BLaER1 (cell line): ENCODE results near the gene C2CD4B.

Experiments
- H3K27ac ChIP-seq: shearing (Covaris generic); formaldehyde crosslinking; 2 replicates; pipeline ENCODE4 v1.8.1; 2022
- H3K27me3 ChIP-seq: shearing (Covaris generic); formaldehyde crosslinking; 2 replicates; pipeline ENCODE4 v1.8.1; 2022
- H3K36me3 ChIP-seq: shearing (Covaris generic); formaldehyde crosslinking; 2 replicates; pipeline ENCODE4 v1.8.1; 2022
- H3K4me1 ChIP-seq: shearing (Covaris generic); formaldehyde crosslinking; 2 replicates; pipeline ENCODE4 v1.8.1; 2022
- H3K4me2 ChIP-seq: shearing (Covaris generic); formaldehyde crosslinking; 2 replicates; pipeline ENCODE4 v1.8.1; 2022
- H3K4me3 ChIP-seq: shearing (Covaris generic); formaldehyde crosslinking; 2 replicates; pipeline ENCODE4 v1.8.1; 2022
- H3K9ac ChIP-seq: shearing (Covaris generic); formaldehyde crosslinking; 2 replicates; pipeline ENCODE4 v1.8.1; 2022
- H3K9me3 ChIP-seq: shearing (Covaris generic); formaldehyde crosslinking; 2 replicates; pipeline ENCODE4 v1.8.1; 2022
- H4K20me1 ChIP-seq: shearing (Covaris generic); formaldehyde crosslinking; 2 replicates; pipeline ENCODE4 v1.8.1; 2022
- Cebpa-rat ChIP-seq: shearing (Covaris generic); IDR thresholded peaks from 2 replicates; pipeline ENCODE4 v1.8.1; 2022

C2CD4B gene

GRCh38 chr15:62153228-62153627 is 11.9 kb downstream of the C2CD4B start:
- no peak for TF ChIP-seq Cebpa-rat
- Histone ChIP-seq H3K36me3 (no peaks in the 10 kb centered on the region), H3K27ac (no peak overlapping the region), H3K4me1 (peaks cover 5% of the 10 kb centered on the region; the same call in 1 of the 2 replicates), H3K27me3 (no peaks in the 10 kb centered on the region), H3K9me3 (peaks cover 8% of the 10 kb centered on the region), H3K4me3 (no peak overlapping the region), H3K9ac (no peak overlapping the region), H3K4me2 (no peak overlapping the region), H4K20me1 (no peaks in the 10 kb centered on the region)

- no peak overlapping the region for H3K4me2 ChIP-seq
- H3K36me3 ChIP-seq = no peaks in the 10 kb centered on the region
- no peak for TF ChIP-seq Cebpa-rat
- no peaks in the 10 kb centered on the region for H3K9me3 ChIP-seq
- no peak overlapping the region for H3K4me3 ChIP-seq
- H3K4me1 ChIP-seq = peaks cover 5% of the 10 kb centered on the region; the same call in 1 of the 2 replicates
- H4K20me1 ChIP-seq = no peaks in the 10 kb centered on the region
- H3K27ac ChIP-seq = no peak overlapping the region
- no peak overlapping the region for H3K9ac ChIP-seq
- no peaks in the 10 kb centered on the region for H3K27me3 ChIP-seq
Measured at GRCh38 chr15:62150445-62150844, 14.6 kb downstream of the C2CD4B start.

- H3K4me1 ChIP-seq = peaks cover 5% of the 10 kb centered on the region; the same call in 1 of the 2 replicates
- H3K9me3 ChIP-seq = no peaks in the 10 kb centered on the region
- H3K4me2 ChIP-seq = no peak overlapping the region
- no peaks in the 10 kb centered on the region for H3K36me3 ChIP-seq
- no peak for TF ChIP-seq Cebpa-rat
- no peak overlapping the region for H3K27ac ChIP-seq
- no peaks in the 10 kb centered on the region for H3K27me3 ChIP-seq
- H4K20me1 ChIP-seq = no peaks in the 10 kb centered on the region
- no peak overlapping the region for H3K9ac ChIP-seq
- H3K4me3 ChIP-seq = no peak overlapping the region
Measured at GRCh38 chr15:62149729-62150128, 15.4 kb downstream of the C2CD4B start.

- no peak for TF ChIP-seq Cebpa-rat
- Histone ChIP-seq H3K27ac (no peak overlapping the region), H3K4me1 (peaks cover 5% of the 10 kb centered on the region; the same call in 1 of the 2 replicates), H3K4me3 (no peak overlapping the region), H4K20me1 (no peaks in the 10 kb centered on the region), H3K27me3 (no peaks in the 10 kb centered on the region), H3K36me3 (no peaks in the 10 kb centered on the region), H3K4me2 (no peak overlapping the region), H3K9me3 (no peaks in the 10 kb centered on the region), H3K9ac (no peak overlapping the region)
Measured at GRCh38 chr15:62147551-62147950, 17.5 kb downstream of the C2CD4B start.

- Histone ChIP-seq H3K27me3 (no peaks in the 10 kb centered on the region), H3K4me2 (no peak overlapping the region), H3K9me3 (no peaks in the 10 kb centered on the region), H3K36me3 (no peaks in the 10 kb centered on the region), H3K4me1 (peaks cover 5% of the 10 kb centered on the region; the same call in 1 of the 2 replicates), H3K4me3 (no peak overlapping the region), H3K27ac (no peak overlapping the region), H4K20me1 (no peaks in the 10 kb centered on the region), H3K9ac (no peak overlapping the region)
- TF ChIP-seq Cebpa-rat = no peak
Measured at GRCh38 chr15:62147149-62147548, 17.9 kb downstream of the C2CD4B start.

- no peak for TF ChIP-seq Cebpa-rat
- H3K27me3 ChIP-seq = no peaks in the 10 kb centered on the region
Measured at GRCh38 chr15:62145015-62145735, 19.9 kb downstream of the C2CD4B start.

GRCh38 chr15:62142736-62143135 is 22.3 kb downstream of the C2CD4B start:
- no peak for TF ChIP-seq Cebpa-rat
- Histone ChIP-seq H3K4me1 (no peaks in the 10 kb centered on the region), H3K27me3 (no peaks in the 10 kb centered on the region), H3K36me3 (no peaks in the 10 kb centered on the region), H3K4me3 (no peak overlapping the region), H3K27ac (no peak overlapping the region), H4K20me1 (no peaks in the 10 kb centered on the region), H3K9ac (no peak overlapping the region), H3K4me2 (no peak overlapping the region), H3K9me3 (no peaks in the 10 kb centered on the region)

More at GRCh38 chr15:62145015-62145735, 19.9 kb downstream of the C2CD4B start:
- Histone ChIP-seq H4K20me1 (no peaks in the 10 kb centered on the region), H3K4me2 (no peak overlapping the region), H3K9me3 (no peaks in the 10 kb centered on the region), H3K4me1 (0 out of 2 replicates have a peak, but pooled peaks cover under 1% of the 10 kb centered on the region), H3K9ac (no peak overlapping the region), H3K4me3 (no peak overlapping the region), H3K36me3 (no peaks in the 10 kb centered on the region), H3K27ac (no peak overlapping the region)

- Histone ChIP-seq H3K4me1 (no peaks in the 10 kb centered on the region), H3K27ac (no peak overlapping the region), H3K9me3 (no peaks in the 10 kb centered on the region), H3K4me2 (no peak overlapping the region), H3K27me3 (no peaks in the 10 kb centered on the region), H3K9ac (no peak overlapping the region), H3K36me3 (no peaks in the 10 kb centered on the region), H3K4me3 (no peak overlapping the region), H4K20me1 (no peaks in the 10 kb centered on the region)
- no peak for TF ChIP-seq Cebpa-rat
Measured at GRCh38 chr15:62141643-62142588, 23.2 kb downstream of the C2CD4B start.

- no peak for TF ChIP-seq Cebpa-rat
- H3K9ac ChIP-seq = no peak overlapping the region
- no peak overlapping the region for H3K4me3 ChIP-seq
- H4K20me1 ChIP-seq = no peaks in the 10 kb centered on the region
- H3K27me3 ChIP-seq = no peaks in the 10 kb centered on the region
- H3K27ac ChIP-seq = no peak overlapping the region
- no peaks in the 10 kb centered on the region for H3K4me1 ChIP-seq
- no peak overlapping the region for H3K4me2 ChIP-seq
- H3K9me3 ChIP-seq = no peaks in the 10 kb centered on the region
- H3K36me3 ChIP-seq = no peaks in the 10 kb centered on the region
Measured at GRCh38 chr15:62141200-62141599, 23.9 kb downstream of the C2CD4B start.

GRCh38 chr15:62138124-62138523 is 27.0 kb downstream of the C2CD4B start:
- no peaks in the 10 kb centered on the region for H4K20me1 ChIP-seq
- H3K36me3 ChIP-seq = no peaks in the 10 kb centered on the region
- no peak overlapping the region for H3K27ac ChIP-seq
- H3K4me2 ChIP-seq = no peak overlapping the region
- H3K4me1 ChIP-seq = no peaks in the 10 kb centered on the region
- H3K27me3 ChIP-seq = no peaks in the 10 kb centered on the region
- no peak overlapping the region for H3K4me3 ChIP-seq
- peaks cover 6% of the 10 kb centered on the region; the same call in 1 of the 2 replicates for H3K9me3 ChIP-seq
- no peak overlapping the region for H3K9ac ChIP-seq
- TF ChIP-seq Cebpa-rat = no peak
